ENCODE data around the gene PCYT1A.
"Not testable (repeated sequence)": the region's sequence is repeated elsewhere in the genome, so short reads cannot be mapped to it uniquely, and the experiment has no call there.

- TF ChIP-seq POLR2AphosphoS5, CTCF (IDR thresholded peaks at IDR 0.05): not testable (repeated sequence)
These were observed 43.4 kb downstream of the PCYT1A start for GRCh38 chr3:196244166-196244565.

Measured in prostate gland (tissue), 2 donors.